DOHH2 (cell line): ENCODE results near the gene USP49.

ENCODE experiments used
- H3F3A ChIP-seq: fragments of 200-600 bp; sonication (generic), shearing (Covaris generic); 2 replicates; pipeline ENCODE4 v1.6.0; 2016; ENCODE audit warnings: antibody characterized with exemption, mild to moderate bottlenecking; ENCODE audit not compliant: control insufficient read depth, insufficient read depth
- H3K27ac ChIP-seq: fragments of 200-600 bp; sonication (generic); 2 replicates; pipeline ENCODE4 v1.5.1; 2014; ENCODE audit warnings: low read depth, mild to moderate bottlenecking, low read length, moderate library complexity
- H3K27me3 ChIP-seq: fragments of 200-600 bp; sonication (generic); 2 replicates; pipeline ENCODE4 v1.6.1; 2014; ENCODE audit warnings: mild to moderate bottlenecking, low read length, mixed read lengths; ENCODE audit not compliant: control insufficient read depth
- H3K36me3 ChIP-seq: fragments of 200-600 bp; sonication (generic); 2 replicates; pipeline ENCODE4 v1.6.1; 2014; ENCODE audit warnings: mild to moderate bottlenecking, low read length, moderate library complexity, mixed read lengths; ENCODE audit not compliant: control insufficient read depth
- H3K4me1 ChIP-seq: fragments of 200-600 bp; sonication (generic); 2 replicates; pipeline ENCODE4 v1.6.1; 2014; ENCODE audit warnings: mild to moderate bottlenecking, low read length, mixed read lengths; ENCODE audit not compliant: control insufficient read depth
- H3K4me2 ChIP-seq: fragments of 200-600 bp; sonication (generic); 2 replicates; pipeline ENCODE4 v1.6.0; 2014; ENCODE audit warnings: mild to moderate bottlenecking, low read length, moderate library complexity
- H3K4me3 ChIP-seq: fragments of 200-600 bp; sonication (generic); 2 replicates; pipeline ENCODE4 v1.5.1; 2014; ENCODE audit warnings: mild to moderate bottlenecking, low read length, mixed read lengths
- H3K79me2 ChIP-seq: fragments of 200-600 bp; sonication (generic); 2 replicates; pipeline ENCODE4 v1.6.1; 2014; ENCODE audit warnings: mild to moderate bottlenecking, low read length, mixed read lengths; ENCODE audit not compliant: control insufficient read depth
- H3K9me2 ChIP-seq: fragments of 200-600 bp; sonication (generic); replicated peaks from 2 replicates; pipeline ENCODE4 v1.6.1; 2014; ENCODE audit warnings: mild to moderate bottlenecking, low read length, mixed read lengths; ENCODE audit not compliant: control insufficient read depth
- H3K9me3 ChIP-seq: fragments of 200-600 bp; sonication (generic); 2 replicates; pipeline ENCODE4 v1.6.1; 2014; ENCODE audit warnings: antibody characterized with exemption, low read length, mixed read lengths; ENCODE audit not compliant: control insufficient read depth, insufficient read depth
- H4K20me1 ChIP-seq: fragments of 200-600 bp; sonication (generic); 2 replicates; pipeline ENCODE4 v1.6.0; 2014; ENCODE audit warnings: low read depth, mild to moderate bottlenecking, antibody characterized with exemption, low read length, moderate library complexity; ENCODE audit not compliant: control insufficient read depth, insufficient read depth
- CTCF ChIP-seq: fragments of 200-600 bp; sonication (generic); IDR thresholded peaks from one replicate; pipeline ENCODE4 v1.5.1; 2014; ENCODE audit warnings: antibody characterized with exemption, mild to moderate bottlenecking, low read depth, low read length; ENCODE audit not compliant: poor library complexity, severe bottlenecking
- EZH2phosphoT487 ChIP-seq: fragments of 200-600 bp; sonication (generic); IDR thresholded peaks from 2 replicates; pipeline ENCODE4 v1.6.1; 2017; ENCODE audit warnings: borderline replicate concordance, mild to moderate bottlenecking, antibody characterized with exemption, low read length, moderate library complexity, mixed read lengths

USP49 gene

DNA sequence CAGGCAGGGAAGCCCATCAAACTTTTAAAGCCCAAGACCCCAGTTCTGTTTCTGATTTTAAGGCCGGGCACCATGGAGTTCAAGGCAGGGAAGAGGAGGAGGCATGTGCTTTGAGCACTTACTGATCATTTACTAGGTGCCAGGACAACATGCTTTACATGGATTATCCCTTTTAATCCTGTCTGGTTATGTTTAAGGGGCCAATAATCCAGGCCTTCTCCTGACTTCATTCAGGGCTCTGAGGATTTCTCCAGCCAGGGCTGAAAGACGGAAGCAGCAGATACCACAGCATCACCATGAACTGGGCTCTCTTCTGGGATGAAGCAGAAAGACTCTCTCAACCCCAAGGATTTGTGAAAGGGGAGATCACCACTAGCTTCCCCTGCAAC lies 42.3 kb upstream of the USP49 start:
- H3F3A ChIP-seq, result peaks cover 40% of the 10 kb centered on the region
- H3K79me2 ChIP-seq, result peaks cover 84% of the 10 kb centered on the region
- peaks cover 90% of the 10 kb centered on the region for H3K36me3 ChIP-seq

GRCh38 chr6:41936073-41936837 lies 41.1 kb upstream of the USP49 start:
- Histone ChIP-seq H3K27ac (peak overlapping the region; percentile 86), H3K79me2 (peaks cover 84% of the 10 kb centered on the region), H3K9me3 (no peaks in the 10 kb centered on the region), H3K4me1 (peaks cover 90% of the 10 kb centered on the region), H3K36me3 (peaks cover 100% of the 10 kb centered on the region), H3K4me2 (peak overlapping the region; percentile 76), H3K27me3 (no peaks in the 10 kb centered on the region), H3F3A (peaks cover 49% of the 10 kb centered on the region), H3K4me3 (peak overlapping the region; percentile 95), H3K9me2 (no peaks in the 10 kb centered on the region), H4K20me1 (peaks cover 3% of the 10 kb centered on the region; the same call in 1 of the 2 replicates)
- TF ChIP-seq EZH2phosphoT487, result no peak
- peak; percentile 92 for TF ChIP-seq CTCF

More for the DNA sequence above, 42.3 kb upstream of the USP49 start:
- peak overlapping the region; percentile 86 for H3K27ac ChIP-seq
- peak overlapping the region; percentile 76 for H3K4me2 ChIP-seq
- no peaks in the 10 kb centered on the region for H3K9me3 ChIP-seq
- TF ChIP-seq CTCF, result no peak
- TF ChIP-seq EZH2phosphoT487, result no peak
- peak overlapping the region; percentile 95 for H3K4me3 ChIP-seq
- H4K20me1 ChIP-seq, result peaks cover 3% of the 10 kb centered on the region; the same call in 1 of the 2 replicates
- no peaks in the 10 kb centered on the region for H3K9me2 ChIP-seq
- H3K4me1 ChIP-seq, result peaks cover 85% of the 10 kb centered on the region
- no peaks in the 10 kb centered on the region for H3K27me3 ChIP-seq

- Histone ChIP-seq H3K36me3 (peaks cover 100% of the 10 kb centered on the region), H3F3A (peaks cover 50% of the 10 kb centered on the region), H3K27me3 (no peaks in the 10 kb centered on the region), H4K20me1 (peaks cover 3% of the 10 kb centered on the region; the same call in 1 of the 2 replicates), H3K9me3 (no peaks in the 10 kb centered on the region), H3K27ac (peak overlapping the region; percentile 86), H3K4me3 (peak overlapping the region; percentile 95), H3K4me2 (peak overlapping the region; percentile 76), H3K79me2 (peaks cover 81% of the 10 kb centered on the region), H3K4me1 (peaks cover 92% of the 10 kb centered on the region), H3K9me2 (no peaks in the 10 kb centered on the region)
- no peak for TF ChIP-seq CTCF
- TF ChIP-seq EZH2phosphoT487, result no peak
These were observed 40.5 kb upstream of the USP49 start for GRCh38 chr6:41935685-41936072.
